Panc1 (cell line): ENCODE results near the gene IFNA14. TPM values are rescaled to one million over a fixed set of nuclear protein-coding genes. Genes with fewer than 3 reads are reported as not detected.

Source experiments
- ATAC-seq: fragments of 200-7000 bp; cut with Tn5 transposase; 2 replicates; pipeline ENCODE4 v1.9.1; 2020; ENCODE audit warnings: mild to moderate bottlenecking, moderate library complexity
- Bru-seq: library from RNA; stranded (reverse); fragments of 400-500 nt; gene quantifications from one replicate; lab custom pipeline; 2021; lab: Mats Ljungman, UMichigan
- BruChase-seq, 2 experiments: library from RNA; stranded (reverse); fragments of 400-500 nt; gene quantifications; one replicate each; lab custom pipeline; 2021; lab: Mats Ljungman, UMichigan
- BruUV-seq: library from RNA; stranded (reverse); fragments of 400-500 nt; replicated peaks from 2 replicates; lab custom pipeline; 2021; lab: Mats Ljungman, UMichigan
- CTCF ChIA-PET: fragments of 300-600 bp; sonication (Branson Sonifier 250); formaldehyde crosslinking; loops from one replicate; lab custom pipeline; 2022; ENCODE audit warnings: antibody characterized with exemption; lab: Charles Lee
- POLR2A ChIA-PET: fragments of 300-600 bp; sonication (Branson Sonifier 250); formaldehyde crosslinking; loops from one replicate; lab custom pipeline; 2022; ENCODE audit warnings: antibody characterized with exemption; lab: Charles Lee
- DNase-seq: peaks from one replicate; pipeline ENCODE4 v3.0.0-alpha.2; 2010; ENCODE audit warnings: low read depth, low spot score
- H3K27ac ChIP-seq: 2 replicates; pipeline ENCODE4 v1.5.1; 2011; ENCODE audit warnings: mild to moderate bottlenecking, low read length, inconsistent platforms
- H3K27me3 ChIP-seq: fragments of 200-500 bp; sonication (Bioruptor generic); 2 replicates; pipeline ENCODE4 v1.6.0; 2014; ENCODE audit warnings: low read length, inconsistent platforms; ENCODE audit not compliant: control insufficient read depth, insufficient read depth
- H3K36me3 ChIP-seq: fragments of 200-500 bp; sonication (Bioruptor generic); 2 replicates; pipeline ENCODE4 v1.5.1; 2014; ENCODE audit warnings: inconsistent platforms, mild to moderate bottlenecking, low read length, moderate library complexity; ENCODE audit not compliant: control insufficient read depth, insufficient read depth
- H3K4me1 ChIP-seq: 2 replicates; pipeline ENCODE4 v1.5.1; 2011; ENCODE audit warnings: inconsistent platforms, mild to moderate bottlenecking, low read length, moderate library complexity; ENCODE audit not compliant: control insufficient read depth, insufficient read depth
- H3K4me3 ChIP-seq, 2 experiments: 2 replicates each; pipeline ENCODE4 v1.5.1; 2011 to 2012; ENCODE audit warnings: low read depth in 2 of 2, low read length in 2 of 2, mild to moderate bottlenecking in 2 of 2, inconsistent platforms in 1 of 2, moderate library complexity in 1 of 2
- H3K9me3 ChIP-seq: fragments of 200-500 bp; sonication (Bioruptor generic); 2 replicates; pipeline ENCODE4 v1.5.1; 2014; ENCODE audit warnings: low read depth, mild to moderate bottlenecking, inconsistent platforms, low read length, moderate library complexity; ENCODE audit not compliant: control insufficient read depth, insufficient read depth
- CTCF ChIP-seq: fragments of 450-650 bp; IDR thresholded peaks from 2 replicates; pipeline ENCODE4 v1.5.1; 2017; ENCODE audit warnings: mild to moderate bottlenecking
- POLR2AphosphoS5 ChIP-seq: IDR thresholded peaks from 2 replicates; pipeline ENCODE4 v1.6.1; 2012; ENCODE audit warnings: mild to moderate bottlenecking, low read depth, low read length, moderate library complexity
- REST ChIP-seq, 2 experiments: IDR thresholded peaks; 2 replicates each; pipeline ENCODE4 v1.6.1; 2011 to 2012; ENCODE audit warnings: low read depth in 2 of 2, control low read depth in 1 of 2, low read length in 1 of 2, mild to moderate bottlenecking in 1 of 2, moderate library complexity in 1 of 2; ENCODE audit not compliant: insufficient read depth in 1 of 2
- SIN3A ChIP-seq: IDR thresholded peaks from 2 replicates; pipeline ENCODE4 v1.6.1; 2012; ENCODE audit warnings: low read depth, mild to moderate bottlenecking, low read length, moderate library complexity, borderline replicate concordance; ENCODE audit not compliant: insufficient read depth
- TCF7L2 ChIP-seq: IDR thresholded peaks from 2 replicates; pipeline ENCODE4 v1.6.1; 2011; ENCODE audit warnings: mild to moderate bottlenecking, low read depth, low read length, inconsistent platforms
- in situ Hi-C: cut with HindIII; loops from 2 replicates; pipeline ENCODE4 v1.10.0; 2016; ENCODE audit warnings: low sequenced_read_pairs, low pct_unique_long_range_greater_than_20kb
- intact Hi-C: fragments of 100-400 bp; cut with micrococcal nuclease; formaldehyde crosslinking; loops from one replicate; pipeline ENCODE4 v1.10.0; 2022; ENCODE audit not compliant: unreplicated experiment
- long read RNA-seq: library from polyadenylated mRNA; unstranded; transcript quantifications from one replicate; pipeline ENCODE4 v2.0.0, GENCODE V29; 2021; ENCODE audit not compliant: unreplicated experiment
- polyA plus RNA-seq: library from polyadenylated mRNA; unstranded; fragments of >200 nt; gene quantifications from one replicate; pipeline ENCODE4 v1.2.1, GENCODE V29; 2012; ENCODE audit warnings: missing spikeins; ENCODE audit not compliant: insufficient read length
- total RNA-seq: library from RNA; stranded (reverse); gene quantifications from one replicate; pipeline ENCODE4 v1.2.1, GENCODE V29; 2021; ENCODE audit not compliant: unreplicated experiment

Gene IFNA14
- total RNA-seq (not detected), Bru-seq, nascent RNA (not detected), BruChase-seq, experiment 1, labeled RNA remaining after a 2-hour chase (not detected), BruChase-seq, experiment 2, labeled RNA remaining after a 6-hour chase (not detected)
- polyA plus RNA-seq: not detected
- long read RNA-seq: 0 reads

- Histone ChIP-seq H3K4me1 (no peaks in the 10 kb centered on the region), H3K36me3 (no peaks in the 10 kb centered on the region; the same call in 1 of the 2 replicates), H3K27me3 (no peaks in the 10 kb centered on the region), H3K4me3 (no peak within 1 kb of the TSS), H3K27ac (no peak within 1 kb of the TSS), H3K9me3 (no peaks in the 10 kb centered on the region)
- no peak for TF ChIP-seq TCF7L2
- TF ChIP-seq CTCF: no peak
- TF ChIP-seq POLR2AphosphoS5: no peak
- TF ChIP-seq SIN3A: no peak
- no peak for TF ChIP-seq REST (IDR thresholded peaks at IDR 0.05; ENCODE audit: insufficient read depth in 1 of 2, low read depth in 2 of 2, low read length in 1 of 2)
- intact Hi-C loops (no loop called here), in situ Hi-C loops (no loop called here)
- CTCF ChIA-PET: no interaction called here
- DNase-seq (no peak), ATAC-seq (no peak)
- POLR2A ChIA-PET: no interaction called here
- BruUV-seq: no TSS peak
Measured at GRCh38 chr9:21239911-21240310, at the start of gene IFNA14. Gene IFNA14 (minus strand): TSS chr9:21240005. CDS start chr9:21239935, 70 bp downstream.

- intact Hi-C loops (no loop called here), in situ Hi-C loops (no loop called here)
- no peaks in the 10 kb centered on the region for H3K36me3 ChIP-seq
- no peaks in the 10 kb centered on the region for H3K9me3 ChIP-seq
- no peak for DNase-seq
- no peak overlapping the region for H3K4me3 ChIP-seq
- no peak for TF ChIP-seq CTCF
- no peak for TF ChIP-seq TCF7L2
- TF ChIP-seq SIN3A: no peak
- TF ChIP-seq POLR2AphosphoS5: no peak
- no peak for TF ChIP-seq REST (IDR thresholded peaks at IDR 0.05; ENCODE audit: insufficient read depth in 1 of 2, low read depth in 2 of 2, low read length in 1 of 2)
- no peak overlapping the region for H3K27ac ChIP-seq
- ATAC-seq: no peak
- BruUV-seq: no TSS peak
- H3K4me1 ChIP-seq: no peaks in the 10 kb centered on the region
- H3K27me3 ChIP-seq: no peaks in the 10 kb centered on the region
- ChIA-PET POLR2A (no interaction called here), CTCF (no interaction called here)
Measured at GRCh38 chr9:21287280-21287679, 47.5 kb upstream of the IFNA14 start.
